HG03432 (cell line): ENCODE measurements around the gene CRADD.
"Not testable (repeated sequence)": the region's sequence is repeated elsewhere in the genome, so short reads cannot be mapped to it uniquely, and the experiment has no call there.

ENCODE experiments used
- ATAC-seq: cut with Tn5 transposase; IDR thresholded peaks from one replicate; pipeline ENCODE4 v1.9.1; 2021; ENCODE audit warnings: mild to moderate bottlenecking, moderate library complexity; ENCODE audit not compliant: unreplicated experiment

The CRADD gene

DNA sequence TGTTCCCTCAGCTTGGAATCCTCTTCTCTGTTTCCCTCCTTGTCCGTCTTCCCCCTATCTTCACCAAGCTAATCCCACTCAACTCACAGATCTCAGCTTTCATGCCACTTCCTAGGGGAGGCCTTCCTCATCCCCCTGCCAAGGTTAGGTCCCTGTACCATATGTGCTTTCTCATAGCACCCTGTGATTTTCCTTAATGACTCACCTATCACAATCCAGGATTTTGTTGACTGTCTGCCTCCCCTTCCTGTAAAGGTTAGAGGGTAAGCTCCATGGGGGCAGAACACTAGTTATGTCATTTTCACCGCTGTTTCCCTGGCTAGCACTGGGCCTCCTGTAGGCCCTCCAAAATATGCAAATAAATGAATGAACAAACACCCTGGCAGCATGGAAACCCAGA lies 57.6 kb downstream of the CRADD start:
- ATAC-seq: no peak

DNA sequence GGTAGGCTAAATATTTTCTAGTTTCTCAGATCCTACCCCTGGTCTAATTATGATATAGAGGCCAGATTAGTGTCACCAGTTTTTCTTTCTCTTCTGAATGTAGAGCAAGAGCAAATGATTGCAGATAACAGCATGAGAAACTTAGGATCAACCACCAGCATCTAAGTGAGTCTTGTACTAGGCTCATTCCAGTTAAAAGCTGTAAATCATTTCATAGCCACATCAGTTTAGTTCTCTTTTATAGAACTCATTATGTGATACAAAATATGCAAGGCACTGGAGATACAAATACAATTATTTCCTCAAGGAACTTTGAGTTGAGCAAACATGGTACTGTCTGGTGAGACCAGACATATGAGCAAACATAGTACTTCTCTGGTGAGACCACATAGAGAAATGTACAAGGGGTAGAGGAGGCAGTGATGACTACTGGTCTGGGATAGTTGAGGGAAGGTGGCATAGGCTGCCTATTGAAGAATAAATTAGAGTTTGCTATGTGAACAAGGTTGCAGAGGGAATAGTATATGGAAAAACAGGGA lies 59.5 kb downstream of the CRADD start:
- ATAC-seq: no peak

DNA sequence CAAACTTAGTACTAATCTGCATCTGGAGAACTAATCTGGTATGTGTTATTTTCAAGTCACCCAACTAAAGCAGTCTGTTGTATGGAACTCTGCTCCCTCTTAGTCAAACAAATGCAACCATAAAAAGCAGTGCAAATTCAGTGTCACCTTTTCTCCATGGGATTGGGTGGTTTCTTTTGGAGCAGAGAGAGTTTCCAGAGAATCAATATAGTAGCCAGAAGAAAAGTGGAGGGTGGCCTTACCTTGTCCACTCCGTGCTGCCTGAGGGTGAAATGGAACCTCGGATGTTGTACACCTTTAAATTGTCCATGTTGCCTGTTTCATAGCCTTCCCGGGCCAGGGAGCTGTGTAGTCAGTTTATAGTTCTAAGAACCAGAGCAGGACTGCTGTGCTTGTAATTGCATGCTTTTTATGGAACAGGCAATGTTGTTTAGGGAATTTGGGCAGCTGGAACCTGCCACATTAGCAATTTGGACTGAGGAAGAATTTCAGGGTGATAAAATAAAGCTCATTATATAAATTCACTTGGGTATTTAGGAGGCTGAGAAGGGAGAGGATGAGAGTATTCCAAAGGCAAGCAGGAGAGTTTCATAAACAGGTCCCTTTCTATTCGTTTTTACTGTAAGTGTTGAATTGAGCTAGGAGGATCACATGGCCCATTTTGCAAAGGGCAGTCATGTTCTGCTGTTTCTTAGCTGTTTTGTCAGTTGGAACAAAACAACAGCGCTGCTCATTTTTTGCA lies 60.5 kb downstream of the CRADD start:
- no peak for ATAC-seq

DNA sequence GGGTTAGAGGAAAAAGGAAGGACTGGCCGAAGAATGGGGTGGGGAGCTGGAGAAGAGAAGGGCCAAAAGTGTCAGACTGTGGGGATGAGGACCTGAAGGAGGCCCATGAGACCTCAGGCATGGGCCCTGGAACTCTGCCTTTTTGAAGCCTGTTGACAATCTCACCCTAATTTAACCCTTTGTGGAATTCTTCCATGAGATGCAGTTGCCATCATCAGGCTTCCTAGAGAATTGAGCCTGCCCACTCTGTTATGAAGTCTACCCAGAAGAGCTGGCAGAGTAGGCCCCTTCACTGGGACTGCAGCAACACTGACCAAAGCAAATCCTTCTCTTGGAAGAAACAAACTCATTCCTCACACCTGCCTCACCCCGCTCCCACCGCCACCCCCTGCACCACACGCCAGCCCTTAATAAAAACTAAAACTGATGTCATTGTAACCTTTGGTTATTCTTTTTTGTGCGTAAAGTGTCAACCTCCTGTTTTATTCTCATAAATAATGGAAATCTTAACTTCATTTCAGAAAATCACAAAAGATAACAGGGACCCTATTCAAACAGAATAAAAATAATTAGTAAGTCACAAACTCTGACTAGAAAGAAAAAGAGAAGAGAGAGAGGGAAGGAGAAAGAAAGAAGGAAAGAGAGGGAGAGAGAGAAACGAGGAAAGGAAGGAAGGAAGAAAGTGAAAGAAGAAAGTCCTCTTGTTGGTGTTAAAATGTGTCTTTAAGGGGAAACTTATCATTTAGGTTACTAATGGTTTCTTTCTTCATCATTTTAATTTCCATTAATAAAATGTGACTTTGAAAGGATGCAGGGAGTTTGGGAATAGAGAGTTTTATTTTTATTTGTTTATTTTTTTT lies 61.3 kb downstream of the CRADD start:
- ATAC-seq: no peak

DNA sequence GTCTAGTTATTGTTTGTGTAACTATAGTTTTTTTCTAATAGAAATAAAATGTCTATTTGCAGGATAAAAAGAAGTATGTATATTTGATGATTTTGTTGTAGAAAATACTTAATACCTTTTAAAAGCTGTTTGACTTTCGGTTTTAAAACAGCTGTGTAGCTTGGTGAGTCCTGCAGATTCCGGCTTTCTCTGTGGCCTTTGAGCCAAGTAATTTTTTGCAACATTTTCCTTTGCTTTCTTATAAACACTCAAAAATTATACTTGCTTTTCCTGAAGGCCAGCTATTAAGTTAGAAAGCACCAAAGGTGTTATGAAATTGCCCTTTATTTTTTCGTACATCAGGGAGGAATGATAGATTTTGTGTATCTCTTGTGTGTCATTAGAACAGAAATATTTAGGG lies 63.6 kb downstream of the CRADD start:
- ATAC-seq: no peak

DNA sequence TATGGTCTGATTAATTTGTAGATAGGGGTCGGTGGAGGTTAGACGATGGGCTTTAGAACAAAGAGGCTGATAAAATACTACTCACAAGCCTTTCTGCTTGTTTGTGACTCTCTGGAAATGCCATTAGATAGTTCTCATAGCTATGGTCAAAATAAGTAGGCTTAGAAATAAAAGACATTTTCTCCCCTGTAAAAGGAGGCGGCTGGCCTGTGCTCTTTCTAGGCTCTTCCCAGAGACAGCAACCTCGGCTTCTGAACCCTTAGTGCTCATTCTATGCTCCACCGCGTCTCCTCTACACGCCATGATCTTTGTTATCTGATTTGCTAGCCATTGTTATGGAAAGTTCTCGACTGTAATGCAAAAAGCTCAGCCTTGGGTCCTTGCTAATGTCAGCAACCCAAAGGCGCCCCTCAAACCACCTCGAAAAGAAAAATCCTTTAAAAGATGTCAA lies 64.5 kb downstream of the CRADD start:
- ATAC-seq: peak; percentile 33

DNA sequence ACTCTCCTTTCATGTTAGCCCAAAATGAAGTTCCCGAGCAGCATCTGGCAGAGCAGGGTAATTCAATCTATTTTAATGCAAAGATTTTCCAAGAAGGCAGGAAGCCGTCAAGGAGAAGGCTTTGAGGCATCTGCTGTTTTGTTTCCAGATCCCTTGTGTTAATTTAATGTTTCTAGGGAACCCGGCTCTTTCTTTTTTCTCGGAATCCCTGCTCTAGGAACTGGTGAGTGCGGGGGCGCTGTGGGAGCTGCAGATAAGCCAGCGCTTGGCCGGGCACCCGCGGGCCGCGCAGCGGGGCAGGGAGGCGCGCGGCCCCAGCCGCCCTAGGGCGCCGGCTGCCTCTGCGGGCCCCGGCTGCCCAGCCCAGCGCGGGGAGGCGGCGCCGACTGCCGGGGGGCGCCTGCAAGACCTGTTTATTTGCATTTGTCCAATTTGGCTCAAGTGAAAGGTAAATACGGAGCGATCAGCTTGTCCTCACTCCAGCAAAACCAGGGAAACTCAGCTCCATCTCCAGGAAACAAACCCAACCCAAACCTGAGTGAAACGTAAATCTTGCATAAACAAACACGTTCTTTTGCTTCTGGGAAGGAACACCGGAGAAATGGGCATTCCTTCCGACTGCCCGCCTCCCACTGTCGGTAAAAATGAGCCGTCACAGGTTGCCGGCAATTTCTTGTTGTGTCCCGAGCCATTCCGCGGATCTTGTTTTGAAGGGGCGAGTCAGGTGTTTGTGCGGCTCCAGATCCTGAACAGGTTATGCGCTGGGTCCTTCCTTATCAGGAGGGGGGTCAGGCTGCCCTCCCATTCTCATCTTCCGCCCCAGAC lies 65.1 kb downstream of the CRADD start:
- peak; percentile 95 for ATAC-seq

DNA sequence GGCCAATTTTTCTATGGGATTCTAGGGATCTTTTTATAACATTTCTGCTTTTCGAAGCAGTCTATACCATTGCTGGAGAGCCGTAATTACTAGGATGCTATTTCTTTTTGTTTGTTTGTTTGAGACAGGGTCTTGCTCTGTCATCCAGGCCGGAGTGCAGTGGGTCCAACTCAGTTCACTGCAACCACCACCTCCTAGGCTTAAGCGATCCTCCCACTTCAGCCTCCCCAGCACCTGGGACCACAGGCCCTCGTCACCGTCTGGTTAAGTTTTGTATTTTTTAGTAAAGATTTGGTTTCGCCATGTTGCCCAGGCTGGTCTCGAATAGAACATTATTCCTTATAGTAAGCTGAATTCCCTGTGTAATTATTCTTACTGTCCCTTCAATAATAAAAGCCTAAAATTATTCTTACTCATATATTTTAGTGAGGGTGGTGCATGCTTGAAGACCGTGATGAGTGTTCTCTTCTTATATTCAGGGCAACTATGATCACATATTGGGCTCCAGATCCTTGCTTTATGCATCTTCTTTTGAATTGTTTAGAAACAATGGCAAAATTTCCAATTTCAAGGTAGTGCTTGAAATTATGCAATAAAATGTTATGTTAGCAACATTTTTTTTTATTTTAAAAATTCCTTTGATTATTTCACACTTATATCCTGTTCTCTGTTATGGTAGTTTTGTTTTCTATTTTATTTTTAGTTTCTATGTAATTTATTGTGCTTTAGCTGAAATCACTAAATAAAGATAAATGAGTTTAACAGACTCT lies 66.2 kb downstream of the CRADD start:
- no peak for ATAC-seq

DNA sequence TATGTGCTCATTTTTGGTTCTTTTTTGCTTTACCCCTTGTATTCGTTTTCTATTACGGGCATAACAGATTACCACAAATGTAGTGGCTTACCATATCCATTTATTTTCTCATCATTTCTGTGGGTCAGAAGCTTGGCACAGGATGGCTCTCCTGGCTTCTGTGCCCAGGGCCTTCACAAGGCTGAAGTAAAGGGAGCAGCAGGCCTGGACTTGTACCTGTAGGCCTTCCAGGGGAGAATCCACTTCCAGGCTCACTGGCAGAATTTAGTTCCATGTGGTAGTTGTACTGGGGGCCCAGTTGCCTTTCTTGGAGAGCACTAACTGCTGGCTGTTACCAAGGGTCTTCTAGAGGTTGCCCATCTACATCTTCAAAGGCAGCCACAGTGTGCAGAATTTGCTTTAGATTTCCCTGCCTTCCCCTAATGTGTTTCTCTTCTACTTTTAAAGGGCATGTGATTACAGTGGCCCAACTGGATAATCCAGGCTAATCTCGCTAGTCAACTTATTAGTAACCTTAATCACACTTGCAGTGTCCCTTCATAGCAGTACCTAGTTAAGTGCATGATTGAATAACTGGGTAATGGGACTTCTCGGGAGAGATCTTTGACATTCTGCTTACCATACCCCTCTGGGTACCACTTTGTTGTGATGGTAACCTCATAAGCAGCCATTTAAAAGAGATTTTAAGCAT lies 67.0 kb downstream of the CRADD start:
- ATAC-seq: no peak

DNA sequence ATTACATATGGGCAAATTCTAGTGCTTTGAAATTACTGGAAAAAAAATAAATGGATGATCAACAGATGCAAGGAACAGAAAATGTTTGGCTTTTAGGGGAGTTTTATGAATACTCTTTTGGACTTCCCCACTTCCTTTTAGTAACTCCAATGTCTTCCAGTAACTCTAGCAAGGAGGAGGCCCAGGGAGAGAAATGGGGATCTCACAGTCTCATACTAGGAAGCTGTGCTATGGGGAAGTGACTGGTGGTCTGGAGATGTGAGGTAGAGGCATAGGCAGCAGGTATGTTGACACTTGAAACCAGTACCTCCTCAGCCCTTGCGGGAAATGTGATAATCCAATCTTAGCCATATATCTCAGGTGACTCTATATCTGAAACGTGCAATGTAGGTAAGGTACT lies 68.1 kb downstream of the CRADD start:
- ATAC-seq: no peak

DNA sequence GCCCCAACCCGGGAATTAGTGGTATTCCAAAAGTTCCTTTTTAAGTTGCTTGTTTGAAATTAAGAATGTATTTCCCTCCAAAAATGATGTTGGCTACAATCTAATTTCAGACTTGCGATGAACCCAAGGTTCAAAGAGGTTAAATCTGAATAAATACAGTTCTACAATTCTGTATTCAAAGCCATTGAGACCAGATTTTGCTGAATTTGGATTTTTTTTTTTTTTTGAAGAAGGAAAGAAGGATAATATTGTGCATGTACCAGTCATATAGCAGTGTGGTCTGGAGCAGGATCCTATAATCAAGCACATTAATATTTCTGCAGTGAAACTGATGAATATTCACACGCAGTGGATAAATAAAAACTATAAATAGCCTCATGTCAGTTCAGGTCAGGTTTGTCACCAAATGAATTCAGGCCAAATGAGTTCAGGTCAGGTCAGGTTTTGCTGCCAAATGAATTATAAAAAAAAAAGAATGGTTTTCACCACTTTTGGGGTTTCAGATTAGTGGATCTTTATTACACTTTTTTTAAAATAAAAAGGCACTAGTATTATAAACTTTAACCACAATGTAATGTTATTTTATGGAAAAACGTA lies 69.5 kb downstream of the CRADD start:
- ATAC-seq: no peak

DNA sequence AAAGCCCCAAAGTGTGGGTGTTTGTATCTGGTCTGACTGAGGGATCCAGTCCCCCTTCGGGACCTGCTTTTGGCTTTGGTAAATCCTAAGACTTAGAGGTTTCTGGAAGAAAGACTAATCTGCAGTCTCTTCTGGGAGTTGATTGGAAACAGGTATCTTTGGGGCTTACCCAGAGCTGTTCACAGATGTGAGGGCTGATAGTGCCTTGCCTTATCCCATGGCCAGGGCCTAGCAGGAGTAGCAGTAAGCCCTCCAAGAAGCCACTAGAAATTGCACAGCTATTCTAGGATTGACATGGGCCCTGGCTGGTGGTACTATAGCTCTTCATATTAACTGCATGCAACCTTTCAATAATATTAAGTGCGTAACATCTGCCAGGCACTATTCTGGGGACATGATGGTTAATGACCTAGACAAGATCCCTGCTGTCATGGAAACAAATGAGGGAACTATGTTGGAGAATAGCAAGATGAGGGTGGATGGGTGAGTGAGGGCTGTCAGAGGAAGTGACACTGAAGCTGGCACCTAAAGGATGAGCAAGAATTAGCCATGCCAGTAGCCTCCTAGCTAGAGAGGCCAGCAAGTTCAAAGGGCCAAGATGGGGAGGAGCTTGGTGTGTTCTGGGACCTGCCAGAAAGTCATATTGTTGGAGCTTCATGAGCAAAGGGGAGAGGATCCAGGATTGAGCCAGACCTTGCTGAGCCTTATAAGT lies 71.7 kb downstream of the CRADD start:
- no peak for ATAC-seq

DNA sequence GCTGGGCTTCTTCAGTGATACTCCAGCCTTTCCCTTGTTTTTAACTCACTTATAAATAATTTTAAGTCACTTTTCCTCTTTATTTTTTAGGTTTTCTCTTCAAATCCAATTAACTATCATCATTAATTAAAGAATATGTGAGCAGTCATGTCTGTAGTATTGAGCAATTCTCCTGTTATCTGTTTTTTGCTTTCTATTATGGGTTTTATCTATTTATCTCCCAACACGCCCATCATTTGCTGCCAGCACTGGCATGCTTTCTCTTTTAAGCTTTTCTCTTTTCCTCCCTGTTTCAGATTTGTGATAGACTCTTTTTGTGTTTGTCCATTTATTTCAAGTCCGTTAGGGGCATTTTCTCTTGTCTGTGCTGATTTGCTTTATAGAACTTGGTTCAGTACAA lies 72.3 kb downstream of the CRADD start:
- no peak for ATAC-seq

DNA sequence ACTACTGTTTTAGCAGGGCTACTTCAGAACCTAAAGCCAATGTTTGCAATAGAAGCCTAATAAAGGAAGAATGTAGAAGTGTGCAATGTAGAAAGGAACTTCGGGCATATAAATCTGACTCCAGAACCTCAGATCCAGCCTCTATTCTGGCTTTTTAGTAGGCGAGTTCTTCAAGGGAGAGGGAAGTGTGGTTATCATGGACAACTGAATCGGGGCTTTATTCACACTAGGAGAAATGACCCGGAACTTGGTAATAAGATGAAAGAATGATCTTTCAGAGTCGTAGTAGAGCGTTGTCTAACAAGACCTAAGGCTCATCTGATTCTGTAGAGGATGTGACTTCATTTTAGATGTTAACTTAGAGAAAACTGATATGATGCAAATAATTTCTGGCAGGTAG lies 72.9 kb downstream of the CRADD start:
- no peak for ATAC-seq

DNA sequence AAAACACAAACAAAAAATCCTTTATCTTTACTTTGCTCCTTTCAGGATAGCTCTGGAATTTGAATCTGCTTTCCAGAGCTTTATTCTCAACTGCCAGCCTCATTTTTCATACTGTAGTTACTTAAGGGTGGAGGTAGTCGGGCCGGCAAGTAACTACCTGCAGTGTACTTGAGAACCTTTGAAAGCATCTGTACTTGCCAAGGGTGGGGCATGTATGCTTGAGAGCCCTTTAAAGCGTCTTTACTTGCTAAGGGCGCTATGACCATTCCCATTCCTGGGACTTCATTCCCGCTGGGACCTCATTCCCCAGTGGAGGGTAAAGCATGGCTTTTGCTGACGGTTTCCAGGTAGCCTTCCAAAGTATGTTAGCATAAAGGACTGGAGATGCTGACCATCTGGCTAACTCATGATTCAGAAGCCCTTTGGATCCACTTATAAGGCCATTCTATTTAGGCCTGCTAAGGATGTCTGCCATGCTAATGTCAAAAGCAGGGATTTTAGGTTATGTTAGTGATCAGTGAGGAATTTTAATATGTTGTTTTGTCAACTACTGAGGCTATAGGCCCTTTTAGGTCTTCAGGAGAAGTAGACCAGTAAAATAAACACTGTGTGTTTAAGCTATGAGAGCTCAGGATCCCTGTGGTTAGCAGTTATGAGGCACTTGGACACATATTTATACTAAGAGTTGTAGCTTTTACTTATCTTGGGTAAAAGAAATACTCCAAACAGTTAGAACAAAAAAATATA lies 74.9 kb downstream of the CRADD start:
- ATAC-seq: no peak

DNA sequence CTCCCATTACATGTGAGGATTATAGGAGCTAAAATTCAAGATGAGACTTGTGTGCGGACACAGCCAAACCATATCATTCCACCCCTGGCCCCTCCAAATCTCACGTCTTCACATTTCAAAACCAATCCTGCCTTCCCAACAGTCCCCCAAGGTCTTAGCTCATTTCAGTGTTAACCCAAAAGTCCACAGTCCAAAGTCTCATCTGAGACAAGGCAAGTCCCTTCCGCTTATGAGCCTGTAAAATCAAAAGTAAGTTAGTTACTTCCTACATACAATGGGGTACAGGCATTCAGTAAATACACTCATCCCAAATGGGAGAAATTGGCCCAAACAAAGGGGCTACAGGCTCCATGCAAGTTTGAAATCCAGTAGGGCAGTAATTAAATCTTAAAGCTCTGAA lies 76.1 kb downstream of the CRADD start:
- no peak for ATAC-seq

DNA sequence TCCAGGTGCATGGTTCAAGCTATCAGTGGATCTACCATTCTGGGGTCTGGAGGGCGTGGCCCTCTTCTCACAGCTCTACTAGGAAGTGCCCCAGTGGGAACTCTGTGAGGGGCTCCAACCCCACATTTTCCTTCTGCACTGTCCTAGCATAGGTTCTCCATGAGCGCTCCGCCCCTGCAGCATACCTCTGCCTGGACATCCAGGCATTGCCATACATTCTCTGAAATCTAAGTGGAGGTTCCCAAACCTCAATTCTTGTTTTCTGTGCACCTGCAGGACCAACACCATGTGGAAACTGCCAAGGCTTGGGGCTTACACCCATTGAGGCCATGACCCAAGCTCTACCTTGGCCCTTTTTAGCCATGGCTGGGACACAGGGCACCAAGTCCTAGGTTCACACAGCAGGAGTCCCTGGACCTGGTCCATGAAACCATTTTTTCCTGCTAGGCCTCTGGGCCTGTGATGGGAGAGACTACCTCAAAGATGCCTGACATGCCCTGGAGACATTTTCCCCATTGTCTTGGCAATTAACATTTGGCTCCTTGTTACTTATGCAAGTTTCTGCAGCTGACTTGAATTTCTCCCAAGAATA lies 76.8 kb downstream of the CRADD start:
- no peak for ATAC-seq

DNA sequence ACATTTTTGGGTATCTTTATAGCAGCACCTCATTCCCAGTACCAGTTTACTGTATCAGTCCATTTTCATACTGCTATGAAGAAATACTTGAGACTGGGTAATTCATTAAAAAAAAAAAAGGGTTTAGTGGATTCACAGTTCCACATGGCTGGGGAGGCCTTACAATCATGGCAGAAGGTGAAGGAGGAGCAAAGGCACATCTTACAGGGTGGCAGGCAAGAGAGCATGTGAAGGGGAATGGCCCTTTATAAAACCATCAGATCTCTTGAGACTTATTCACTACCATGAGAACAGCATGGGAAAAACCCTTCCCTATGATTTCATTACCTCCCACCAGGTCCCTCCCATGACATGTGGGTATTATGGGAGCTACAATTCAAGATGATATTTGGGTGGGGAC lies 77.7 kb downstream of the CRADD start:
- not testable (repeated sequence) for ATAC-seq
